ENCODE measurements around the gene OR2Y1.
"Not testable (repeated sequence)": the region's sequence is repeated elsewhere in the genome, so short reads cannot be mapped to it uniquely, and the experiment has no call there.

Gene OR2Y1

DNA sequence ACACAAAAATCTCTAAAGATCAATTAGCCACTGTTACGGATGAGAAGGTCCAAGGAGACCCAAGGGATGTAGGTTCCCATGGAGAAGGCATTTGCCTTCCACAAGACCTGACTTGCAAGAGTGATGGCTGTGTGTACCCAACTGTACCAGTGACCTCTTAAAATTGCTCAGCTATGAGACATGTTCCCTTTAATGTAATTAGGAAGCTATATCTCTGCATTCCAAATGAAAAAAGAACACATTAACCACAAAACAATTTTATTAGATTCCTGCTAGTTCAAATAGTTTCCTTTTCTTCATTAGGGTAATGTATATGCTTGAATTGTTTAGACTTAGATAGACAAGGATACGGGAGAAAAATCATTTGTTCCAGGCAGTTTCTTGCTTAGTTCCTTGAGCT lies 3.3 kb downstream of the OR2Y1 start:
- DNase-seq: no peak

DNA sequence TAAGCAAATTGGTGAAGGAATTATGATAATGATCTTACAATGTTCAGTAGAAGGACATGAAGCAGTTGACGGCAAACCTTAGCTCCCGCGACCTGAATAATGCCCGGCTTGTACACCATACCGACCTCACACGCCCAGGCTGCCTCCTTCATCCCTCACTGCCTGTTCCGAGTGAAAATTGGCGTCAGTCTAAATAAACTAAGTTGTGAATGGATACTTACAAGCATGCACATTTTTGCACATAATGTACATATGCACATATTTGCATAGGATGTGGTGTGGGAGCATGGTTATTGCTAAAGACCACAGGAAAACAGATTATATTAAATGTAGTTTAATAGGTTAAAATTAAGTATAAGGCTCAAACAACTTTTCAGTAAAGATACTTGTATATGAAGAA lies 14.9 kb downstream of the OR2Y1 start:
- no peak for DNase-seq

GRCh38 chr5:180723936-180724335 lies 15.9 kb downstream of the OR2Y1 start:
- DNase-seq: no peak

GRCh38 chr5:180720486-180720885 lies 19.4 kb downstream of the OR2Y1 start:
- no peak for DNase-seq

DNA sequence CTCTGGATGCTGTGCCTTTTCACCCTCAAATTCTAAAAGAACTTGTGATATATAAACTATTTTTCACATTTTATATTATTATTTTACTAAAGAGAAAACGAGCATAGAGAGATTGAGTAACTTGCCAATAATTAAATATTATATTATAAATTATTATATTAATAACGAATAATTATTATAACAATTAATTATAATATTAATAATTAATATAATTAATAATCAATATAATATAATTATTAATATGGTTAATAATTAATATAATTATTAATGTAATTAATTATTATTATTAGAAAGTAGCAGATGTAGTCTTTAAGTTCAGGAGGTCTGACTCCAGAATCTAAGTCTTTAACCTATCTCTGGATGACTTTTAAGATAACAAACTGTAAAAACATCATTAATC lies 20.1 kb downstream of the OR2Y1 start:
- no peak for DNase-seq

GRCh38 chr5:180718810-180719453 lies 20.9 kb downstream of the OR2Y1 start:
- peak; percentile 58 for DNase-seq

- DNase-seq: no peak
Measured at GRCh38 chr5:180717989-180718388, 21.9 kb downstream of the OR2Y1 start.

- peak; percentile 41 for DNase-seq
Measured at GRCh38 chr5:180704362-180704761, 35.5 kb downstream of the OR2Y1 start.

- no peak for DNase-seq
Measured at GRCh38 chr5:180703912-180704311, 35.9 kb downstream of the OR2Y1 start.

DNA sequence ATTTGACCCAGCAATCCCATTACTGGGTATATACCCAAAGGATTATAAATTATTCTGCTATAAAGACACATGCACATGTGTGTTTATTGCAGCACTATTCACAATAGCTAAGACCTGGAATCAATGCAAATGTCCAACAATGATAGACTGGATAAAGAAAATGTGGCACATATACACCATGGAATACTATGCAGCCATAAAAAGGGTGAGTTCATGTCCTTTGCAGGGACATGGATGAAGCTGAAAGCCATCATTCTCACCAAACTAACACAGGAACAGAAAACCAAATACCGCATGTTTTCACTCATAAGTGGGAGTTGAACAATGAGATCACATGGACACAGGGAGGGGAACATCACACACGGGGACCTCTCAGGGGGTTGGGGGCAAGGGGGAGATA lies 36.5 kb downstream of the OR2Y1 start:
- DNase-seq: not testable (repeated sequence)

GRCh38 chr5:180700440-180700839 lies 39.4 kb downstream of the OR2Y1 start:
- not testable (repeated sequence) for DNase-seq

DNA sequence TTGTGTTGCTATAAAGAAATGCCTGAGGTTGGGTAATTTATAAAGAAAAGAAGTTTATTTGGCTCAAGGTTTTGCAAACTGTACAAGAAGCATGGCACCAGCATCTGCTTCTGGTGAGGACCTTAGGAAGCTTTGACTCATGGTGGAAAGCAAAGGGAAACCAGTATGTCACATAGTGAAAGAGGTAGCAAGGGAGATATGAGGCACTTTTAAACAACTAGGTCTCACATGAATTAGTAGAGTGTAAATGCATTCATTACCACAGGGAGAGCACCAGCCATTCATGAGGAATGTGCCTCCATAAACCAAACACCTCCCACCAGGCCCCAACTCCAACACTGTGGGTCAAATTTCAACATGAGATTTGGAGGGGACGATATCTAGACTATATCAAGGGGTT lies 40.8 kb downstream of the OR2Y1 start:
- DNase-seq: no peak

- no peak for DNase-seq
Measured at GRCh38 chr5:180696116-180696515, 43.7 kb downstream of the OR2Y1 start.

- DNase-seq: no peak
Measured at GRCh38 chr5:180692429-180692828, 47.4 kb downstream of the OR2Y1 start.

GRCh38 chr5:180691046-180691445 lies 48.8 kb downstream of the OR2Y1 start:
- DNase-seq: no peak

DNA sequence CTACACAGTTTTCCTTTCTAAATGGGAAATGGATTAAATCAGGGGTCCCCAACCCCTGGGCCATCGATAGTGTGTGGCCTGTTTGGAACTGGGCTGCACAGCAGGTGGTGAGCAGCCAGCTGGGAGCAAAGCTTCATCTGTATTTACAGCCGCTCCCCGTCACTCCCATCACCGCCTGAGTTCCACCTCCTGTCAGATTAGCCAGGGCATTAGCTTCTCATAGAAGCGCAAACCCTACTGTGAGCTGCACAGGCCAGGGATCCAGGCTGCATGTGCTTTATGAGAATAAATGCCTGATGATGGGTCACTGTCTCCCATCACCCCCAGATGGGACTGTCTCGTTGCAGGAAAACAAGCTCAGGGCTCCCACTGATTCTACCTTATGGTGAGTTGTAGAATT lies 49.3 kb downstream of the OR2Y1 start:
- DNase-seq: no peak

GRCh38 chr5:180689775-180690174 lies 50.1 kb downstream of the OR2Y1 start:
- no peak for DNase-seq
